Measurements from ENCODE around the gene SIK2. TPM values are rescaled to one million over a fixed set of nuclear protein-coding genes. Genes with fewer than 3 reads are reported as not detected.

Gene SIK2
- total RNA-seq: 11.2 and 12.0 TPM in 2 replicates

DNA sequence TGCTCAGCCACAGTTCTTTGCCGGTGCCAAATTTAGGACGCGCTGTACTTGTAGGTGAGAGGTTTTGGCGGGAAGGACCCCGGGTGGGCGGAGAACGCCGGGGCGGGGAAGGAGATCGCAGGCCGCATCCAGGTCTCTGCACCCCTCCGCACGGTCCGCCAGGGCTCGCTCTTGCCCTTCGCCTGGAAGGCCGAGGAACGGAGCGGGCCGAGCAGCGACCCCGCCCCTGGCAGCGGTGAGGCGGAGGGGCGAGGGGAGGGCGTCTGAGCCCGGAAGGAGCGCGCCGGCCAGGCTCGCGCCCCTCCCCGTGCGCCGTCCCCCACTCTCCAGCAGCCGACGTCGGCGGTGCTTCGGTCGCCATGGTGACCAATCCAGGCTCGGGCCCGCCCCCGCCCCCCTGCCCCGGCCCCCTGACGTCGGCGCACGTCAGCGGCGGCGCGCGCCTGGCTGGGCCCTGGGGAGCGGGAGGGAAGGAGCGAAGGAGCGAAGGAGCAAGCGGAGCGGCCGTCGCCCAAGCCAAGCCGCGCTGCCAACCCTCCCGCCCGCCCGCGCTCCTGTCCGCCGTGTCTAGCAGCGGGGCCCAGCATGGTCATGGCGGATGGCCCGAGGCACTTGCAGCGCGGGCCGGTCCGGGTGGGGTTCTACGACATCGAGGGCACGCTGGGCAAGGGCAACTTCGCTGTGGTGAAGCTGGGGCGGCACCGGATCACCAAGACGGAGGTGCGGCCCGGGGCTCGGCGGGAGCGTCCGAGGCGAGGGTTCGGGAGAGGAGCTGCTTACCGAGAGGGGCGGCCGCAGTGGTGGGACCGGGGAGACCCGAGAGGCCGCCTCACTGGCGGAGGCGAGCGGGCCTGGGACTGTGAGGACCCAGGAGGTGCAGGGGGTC is at the start of gene SIK2:
TSS of gene SIK2 (plus strand) at position 471 of the 886 bp plus-strand sequence. CDS start at position 586, 115 bp downstream.

DNA sequence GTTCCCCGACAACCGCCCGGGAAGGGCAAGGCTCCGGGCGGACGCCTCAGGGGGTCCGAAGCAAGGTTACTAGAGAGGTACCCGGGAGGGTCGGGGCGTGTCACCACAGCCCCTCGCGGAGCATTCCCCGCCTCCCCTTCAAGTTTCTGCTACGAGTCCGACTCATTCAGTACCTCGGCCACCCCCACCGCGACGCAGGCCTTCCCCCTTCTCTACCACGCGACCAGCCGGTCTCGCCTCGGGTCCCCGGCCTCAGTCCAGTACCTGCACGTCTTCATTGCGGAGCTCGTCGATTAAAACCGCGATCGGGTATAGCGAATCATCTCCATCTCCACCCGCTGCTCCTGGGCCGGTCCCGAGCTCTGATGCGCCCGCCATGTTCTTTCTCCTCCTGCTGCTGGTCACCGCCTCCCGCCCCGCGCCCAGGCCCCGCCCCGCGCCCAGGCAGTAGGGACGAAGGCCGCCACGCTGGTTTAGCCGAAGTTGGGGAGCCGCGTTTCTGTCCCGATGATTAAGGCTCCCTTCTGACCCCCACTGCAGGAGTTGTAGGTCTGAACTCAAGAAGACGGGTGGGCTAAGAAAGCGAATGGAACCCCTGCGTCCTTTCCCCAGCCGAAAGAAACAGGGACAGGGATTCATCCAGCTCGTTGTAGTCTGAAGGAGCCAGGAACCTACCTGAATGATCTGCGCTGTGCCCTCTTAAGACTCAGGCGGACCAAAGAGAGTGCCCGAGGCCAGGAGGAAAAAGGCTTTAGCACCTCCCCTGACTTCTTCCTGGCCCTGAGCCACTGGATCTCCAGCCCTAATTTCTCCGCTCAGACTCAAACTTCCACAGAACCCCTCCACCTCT is 164.0 kb downstream of the SIK2 start, which contains the start of gene PPP2R1B:
TSS of gene PPP2R1B (minus strand) at position 406 of the 850 bp plus-strand sequence. CDS start at position 378, 28 bp downstream.

Other genes with a start within 250 kb of the SIK2 start
- gene POU2AF1, start 223.2 kb upstream of the SIK2 start, total RNA-seq: not detected in 2 replicates
- gene BTG4, start 90.1 kb upstream of the SIK2 start, total RNA-seq: not detected in 2 replicates
- not detected in 2 replicates for gene HOATZ, start 87.7 kb upstream of the SIK2 start, total RNA-seq
- gene LAYN, start 61.7 kb upstream of the SIK2 start, total RNA-seq: 12.3 and 18.3 TPM in 2 replicates
- gene PPP2R1B, start 163.9 kb downstream of the SIK2 start, total RNA-seq: 9.7 and 10.2 TPM in 2 replicates

All from pericardium fibroblast (primary cell).